H54 (cell line): ENCODE data around the gene DGKI.

ENCODE experiments used
- DNase-seq: peaks from one replicate; pipeline ENCODE4 v3.0.0; 2011; ENCODE audit warnings: low spot score, mixed read lengths; ENCODE audit not compliant: insufficient read length
- FAIRE-seq: peaks from 3 replicates; lab custom pipeline; 2011; peaks lifted over from hg19 to GRCh38; lab: Jason Lieb, UNC
- POLR2A ChIP-seq: IDR thresholded peaks from 2 replicates; pipeline ENCODE4 v1.6.1; 2011; ENCODE audit warnings: low read depth, mild to moderate bottlenecking, low read length

The DGKI gene

DNA sequence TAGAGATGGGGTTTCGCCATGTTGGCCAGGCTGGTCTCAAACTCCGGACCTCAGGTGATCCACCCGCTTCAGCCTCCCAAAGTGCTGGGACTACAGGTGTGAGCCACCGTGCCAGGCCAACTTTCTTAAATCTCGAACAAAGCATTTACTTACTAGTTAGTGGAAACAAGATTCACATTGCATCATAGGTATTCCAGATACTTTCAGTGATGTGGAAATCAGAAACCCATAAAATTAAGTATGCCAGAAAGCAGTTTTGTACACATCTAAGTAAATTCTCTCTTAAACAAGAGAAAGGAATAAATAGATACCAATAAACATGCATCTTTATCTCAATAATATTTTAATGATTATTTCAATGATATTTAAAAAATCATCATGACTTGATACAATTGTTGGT, 75.5 kb downstream of the DGKI start:
- FAIRE-seq: no peak
- TF ChIP-seq POLR2A: no peak
- DNase-seq: no peak

GRCh38 chr7:137768366-137768765, 78.4 kb downstream of the DGKI start:
- no peak for FAIRE-seq
- DNase-seq: no peak
- TF ChIP-seq POLR2A: no peak

- DNase-seq: no peak
- no peak for FAIRE-seq
- TF ChIP-seq POLR2A: no peak
Measured at GRCh38 chr7:137762334-137762733, 84.4 kb downstream of the DGKI start.

- no peak for TF ChIP-seq POLR2A
- no peak for FAIRE-seq
- no peak for DNase-seq
Measured at GRCh38 chr7:137760111-137760510, 86.7 kb downstream of the DGKI start.

DNA sequence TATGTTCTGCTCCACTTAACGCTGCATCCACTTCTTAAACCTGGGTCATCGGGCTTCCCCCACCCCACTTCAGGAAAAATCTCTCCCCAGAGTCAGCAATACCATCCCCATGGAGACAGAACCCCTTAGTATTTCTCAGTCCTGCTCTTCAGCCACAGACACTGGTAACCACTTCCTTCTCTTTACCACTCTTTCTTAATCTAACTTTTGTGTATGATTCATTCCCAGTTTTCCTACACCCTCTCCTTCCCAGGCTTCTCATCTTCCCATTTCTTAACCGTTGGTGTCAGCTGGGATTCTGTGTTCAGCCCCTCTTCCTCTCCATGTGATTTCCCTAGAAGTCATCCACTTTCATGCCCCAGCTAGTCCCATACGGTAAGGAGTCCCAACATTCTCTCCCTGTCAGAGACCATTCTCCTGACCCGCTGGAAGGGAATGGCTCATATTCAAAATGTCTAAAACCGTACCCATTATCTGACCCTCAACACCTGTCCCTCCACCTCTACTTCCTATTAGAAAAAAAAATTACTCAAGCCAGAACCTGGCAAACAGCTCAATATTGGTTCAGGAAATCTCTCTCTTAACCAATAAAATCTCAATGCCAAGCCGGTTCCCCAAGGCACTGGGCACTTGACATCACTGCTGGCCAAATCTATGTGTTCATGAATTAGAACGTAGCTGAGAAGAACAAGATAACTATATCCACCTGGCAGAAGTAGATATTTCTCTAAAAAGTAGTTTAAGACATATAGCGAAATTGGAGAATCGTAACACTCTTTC, 89.4 kb downstream of the DGKI start:
- no peak for DNase-seq

DNA sequence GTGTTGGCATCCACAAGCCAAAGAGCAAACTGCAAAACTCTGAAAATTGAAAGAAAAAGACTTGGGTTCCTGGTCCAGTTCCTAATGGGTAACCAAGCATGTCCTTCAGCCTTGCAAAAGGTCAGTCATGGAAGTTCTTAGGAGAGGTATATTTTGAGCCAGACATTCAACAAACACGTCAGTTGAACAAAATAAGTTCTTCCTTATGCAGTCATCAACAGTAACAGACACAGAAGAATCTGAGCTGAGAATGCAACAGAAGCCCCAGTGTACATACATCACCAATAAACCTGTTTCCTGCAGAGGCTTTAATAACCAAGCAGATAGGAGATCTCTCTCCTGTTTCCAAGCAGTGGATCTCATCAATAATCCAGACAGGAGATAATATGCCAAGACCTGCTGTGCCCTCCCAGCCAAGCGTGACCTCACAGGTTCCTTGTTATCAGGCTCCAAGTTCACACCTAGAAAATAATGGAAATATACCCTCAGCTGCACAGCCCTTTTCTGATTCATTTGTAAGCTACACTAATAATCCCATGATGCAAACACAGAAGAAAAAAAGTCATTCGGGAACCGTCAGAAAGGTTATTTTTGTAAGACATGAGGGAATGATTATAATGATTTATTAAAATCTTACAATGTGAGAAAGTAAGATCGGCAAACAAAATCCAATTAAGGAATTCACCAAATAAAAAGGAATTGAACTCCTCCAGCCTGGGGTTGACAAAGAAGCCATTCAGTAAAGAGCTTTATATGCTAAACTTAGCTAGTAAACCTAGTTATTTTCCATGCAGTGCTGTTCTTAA, 90.7 kb downstream of the DGKI start:
- no peak for TF ChIP-seq POLR2A
- FAIRE-seq: no peak
- no peak for DNase-seq

More for the DNA sequence above, 89.4 kb downstream of the DGKI start:
- FAIRE-seq: no peak
- no peak for TF ChIP-seq POLR2A

- FAIRE-seq: no peak
- DNase-seq: no peak
- TF ChIP-seq POLR2A: no peak
Measured at GRCh38 chr7:137755427-137755826, 91.3 kb downstream of the DGKI start.

- DNase-seq (no peak), FAIRE-seq (no peak)
- TF ChIP-seq POLR2A: no peak
Measured at GRCh38 chr7:137753948-137754851, 92.6 kb downstream of the DGKI start.

- FAIRE-seq: no peak
- DNase-seq: no peak
- TF ChIP-seq POLR2A: no peak
Measured at GRCh38 chr7:137753575-137753947, 93.2 kb downstream of the DGKI start.

GRCh38 chr7:137753067-137753466, 93.7 kb downstream of the DGKI start:
- no peak for DNase-seq
- TF ChIP-seq POLR2A: no peak
- no peak for FAIRE-seq

DNA sequence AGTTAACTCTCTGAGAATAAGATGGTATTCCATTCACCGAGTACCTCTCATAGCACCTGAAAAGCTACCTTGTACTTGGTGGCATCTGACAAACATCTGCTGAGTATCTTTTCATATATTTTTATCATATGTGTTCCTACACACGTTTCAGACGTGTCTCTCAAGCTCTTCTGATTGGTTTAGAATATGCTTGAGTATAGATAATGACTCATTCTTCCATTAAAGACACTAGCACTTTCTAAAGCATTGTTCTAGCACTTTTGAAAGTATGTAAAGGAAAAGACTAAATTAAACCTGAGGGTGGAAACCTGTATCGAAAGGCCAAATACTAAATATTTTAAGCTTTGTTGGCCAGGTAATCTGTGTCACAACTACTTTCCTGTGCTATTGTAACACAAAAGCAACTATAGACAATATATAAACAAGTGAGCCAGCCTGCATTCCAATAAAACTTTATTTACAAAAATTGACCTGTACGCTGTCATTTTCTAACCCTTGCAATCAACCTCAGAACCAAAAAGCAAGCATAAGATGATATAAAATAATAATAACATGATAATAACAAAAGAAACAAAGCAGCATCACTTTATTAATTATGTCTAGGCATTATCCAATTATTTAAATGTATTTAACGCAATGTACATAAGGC, 95.3 kb downstream of the DGKI start:
- TF ChIP-seq POLR2A: no peak
- no peak for FAIRE-seq
- DNase-seq: no peak

GRCh38 chr7:137747359-137748031, 99.3 kb downstream of the DGKI start:
- no peak for TF ChIP-seq POLR2A
- DNase-seq (no peak), FAIRE-seq (no peak)

- no peak for DNase-seq
- no peak for TF ChIP-seq POLR2A
- FAIRE-seq: no peak
Measured at GRCh38 chr7:137743021-137743420, 103.8 kb downstream of the DGKI start.
